PC-9 (cell line): Measurements from ENCODE around the gene OR5K3. TPM values are rescaled to one million over a fixed set of nuclear protein-coding genes. Genes with fewer than 3 reads are reported as not detected.
A peak's percentile ranks its signal among the peaks of the same experiment; 100 is the strongest.

Experiments
- BruUV-seq: library from RNA; stranded (reverse); fragments of 400-500 nt; replicated peaks from 2 replicates; lab custom pipeline; 2021; lab: Mats Ljungman, UMichigan
- CTCF ChIA-PET: fragments of 300-600 bp; sonication (Branson Sonifier 250); formaldehyde crosslinking; loops from one replicate; lab custom pipeline; 2022; ENCODE audit warnings: antibody characterized with exemption; lab: Charles Lee
- POLR2A ChIA-PET: fragments of 300-600 bp; sonication (Branson Sonifier 250); formaldehyde crosslinking; loops from one replicate; lab custom pipeline; 2022; ENCODE audit warnings: antibody characterized with exemption; ENCODE audit not compliant: unreplicated experiment; lab: Charles Lee
- DNase-seq, 2 experiments: peaks; one replicate each; pipeline versions ENCODE4 v3.0.0 to v3.0.0-alpha.2; 2015 to 2022; ENCODE audit warnings: mixed read lengths in 1 of 2
- H2AFZ ChIP-seq: fragments of 200-600 bp; sonication (generic); 2 replicates; pipeline ENCODE4 v1.8.1; 2017; ENCODE audit warnings: antibody characterized with exemption
- H3F3A ChIP-seq: fragments of 200-600 bp; sonication (generic); 2 replicates; pipeline ENCODE4 v1.8.1; 2017; ENCODE audit warnings: antibody characterized with exemption, mild to moderate bottlenecking, low read depth; ENCODE audit not compliant: insufficient read depth
- H3K27ac ChIP-seq: fragments of 200-600 bp; sonication (generic); 2 replicates; pipeline ENCODE4 v1.6.1; 2016; ENCODE audit warnings: mixed run types
- H3K27me3 ChIP-seq: fragments of 200-600 bp; sonication (generic); 2 replicates; pipeline ENCODE4 v1.6.1; 2016; ENCODE audit warnings: low read depth, mixed run types; ENCODE audit not compliant: insufficient read depth
- H3K36me3 ChIP-seq: fragments of 200-600 bp; sonication (generic); 2 replicates; pipeline ENCODE4 v1.6.1; 2016; ENCODE audit warnings: low read depth, mixed run types
- H3K4me1 ChIP-seq: fragments of 200-600 bp; sonication (generic); replicated peaks from 2 replicates; pipeline ENCODE4 v1.6.1; 2016; ENCODE audit warnings: mixed run types; ENCODE audit not compliant: insufficient read depth
- H3K4me2 ChIP-seq: fragments of 200-600 bp; sonication (generic); 2 replicates; pipeline ENCODE4 v1.6.1; 2017; ENCODE audit warnings: mixed run types
- H3K4me3 ChIP-seq: fragments of 200-600 bp; sonication (generic); 2 replicates; pipeline ENCODE4 v1.6.1; 2016; ENCODE audit warnings: mixed run types
- H3K79me2 ChIP-seq: fragments of 200-600 bp; sonication (generic); 2 replicates; pipeline ENCODE4 v1.6.1; 2017; ENCODE audit warnings: low read depth, mixed run types
- H3K9me2 ChIP-seq: fragments of 200-600 bp; sonication (generic); 2 replicates; pipeline ENCODE4 v1.8.1; 2017; ENCODE audit warnings: mild to moderate bottlenecking; ENCODE audit not compliant: insufficient read depth
- H3K9me3 ChIP-seq: fragments of 200-600 bp; sonication (generic); 2 replicates; pipeline ENCODE4 v1.8.1; 2016; ENCODE audit warnings: low read depth; ENCODE audit not compliant: insufficient read depth
- H4K20me1 ChIP-seq: fragments of 200-600 bp; sonication (generic); 2 replicates; pipeline ENCODE4 v1.8.1; 2017; ENCODE audit not compliant: insufficient read depth
- EZH2 ChIP-seq: fragments of 200-600 bp; sonication (generic); IDR thresholded peaks from 2 replicates; pipeline ENCODE4 v1.8.0; 2017; ENCODE audit warnings: antibody characterized with exemption, low read depth
- intact Hi-C: fragments of 100-400 bp; cut with micrococcal nuclease; formaldehyde crosslinking; loops from one replicate; pipeline ENCODE4 v1.10.0; 2022; ENCODE audit not compliant: unreplicated experiment
- total RNA-seq: library from RNA; stranded (reverse); gene quantifications from 2 replicates; pipeline ENCODE4 v1.2.3, GENCODE V29; 2021
- TF ChIP-seq, protein P1 (sequence below): fragments of 200-600 bp; sonication (generic); conservative IDR thresholded peaks from 2 replicates; pipeline ENCODE4 v1.6.1; 2017; ENCODE audit warnings: mixed run types, antibody characterized with exemption, mild to moderate bottlenecking, moderate library complexity

The OR5K3 gene
- total RNA-seq, 1 experiment from 2014 or later: not detected

DNA sequence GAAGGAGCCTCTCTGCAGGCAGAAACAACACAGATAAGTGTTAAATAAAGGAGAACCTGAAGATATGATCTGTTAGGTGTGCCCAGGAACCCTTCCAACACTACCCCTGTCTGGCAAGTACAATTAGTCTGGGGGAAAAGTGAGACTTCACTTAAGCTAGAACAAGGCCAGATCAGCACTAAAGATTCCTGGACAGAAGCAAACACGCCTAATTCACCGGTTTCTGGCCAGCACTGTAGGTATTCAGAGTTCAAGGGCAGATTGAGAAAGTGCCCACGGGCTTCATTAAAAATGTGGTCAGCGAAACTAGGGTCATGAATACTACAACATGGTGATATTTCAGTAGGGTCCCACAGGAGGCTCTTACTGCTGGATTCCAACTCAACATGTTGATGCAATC is 43.9 kb downstream of the OR5K3 start:
- Histone ChIP-seq H3K27me3 (no peaks in the 10 kb centered on the region), H3K4me3 (no peak overlapping the region), H3K9me2 (no peaks in the 10 kb centered on the region), H3F3A (no peaks in the 10 kb centered on the region), H3K79me2 (no peaks in the 10 kb centered on the region), H3K27ac (no peak overlapping the region), H2AFZ (no peak overlapping the region), H3K4me1 (no peaks in the 10 kb centered on the region), H3K9me3 (peaks cover 15% of the 10 kb centered on the region), H3K4me2 (no peak overlapping the region), H3K36me3 (no peaks in the 10 kb centered on the region), H4K20me1 (no peaks in the 10 kb centered on the region)
- POLR2A ChIA-PET: no interaction called here
- no TSS peak for BruUV-seq
- intact Hi-C loops: no loop called here
- TF ChIP-seq EZH2: no peak
- TF ChIP-seq, protein P1, sequence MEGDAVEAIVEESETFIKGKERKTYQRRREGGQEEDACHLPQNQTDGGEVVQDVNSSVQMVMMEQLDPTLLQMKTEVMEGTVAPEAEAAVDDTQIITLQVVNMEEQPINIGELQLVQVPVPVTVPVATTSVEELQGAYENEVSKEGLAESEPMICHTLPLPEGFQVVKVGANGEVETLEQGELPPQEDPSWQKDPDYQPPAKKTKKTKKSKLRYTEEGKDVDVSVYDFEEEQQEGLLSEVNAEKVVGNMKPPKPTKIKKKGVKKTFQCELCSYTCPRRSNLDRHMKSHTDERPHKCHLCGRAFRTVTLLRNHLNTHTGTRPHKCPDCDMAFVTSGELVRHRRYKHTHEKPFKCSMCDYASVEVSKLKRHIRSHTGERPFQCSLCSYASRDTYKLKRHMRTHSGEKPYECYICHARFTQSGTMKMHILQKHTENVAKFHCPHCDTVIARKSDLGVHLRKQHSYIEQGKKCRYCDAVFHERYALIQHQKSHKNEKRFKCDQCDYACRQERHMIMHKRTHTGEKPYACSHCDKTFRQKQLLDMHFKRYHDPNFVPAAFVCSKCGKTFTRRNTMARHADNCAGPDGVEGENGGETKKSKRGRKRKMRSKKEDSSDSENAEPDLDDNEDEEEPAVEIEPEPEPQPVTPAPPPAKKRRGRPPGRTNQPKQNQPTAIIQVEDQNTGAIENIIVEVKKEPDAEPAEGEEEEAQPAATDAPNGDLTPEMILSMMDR: no peak
- no peak for DNase-seq
- CTCF ChIA-PET: no interaction called here

- Histone ChIP-seq H3K4me3 (no peak overlapping the region), H3K27ac (no peak overlapping the region), H3K4me2 (no peak overlapping the region), H3K27me3 (no peaks in the 10 kb centered on the region), H3K79me2 (no peaks in the 10 kb centered on the region), H3K36me3 (no peaks in the 10 kb centered on the region), H2AFZ (no peak overlapping the region), H3K9me3 (no peaks in the 10 kb centered on the region; the same call in 1 of the 2 replicates), H3K4me1 (peaks cover 10% of the 10 kb centered on the region), H3F3A (no peaks in the 10 kb centered on the region), H4K20me1 (no peaks in the 10 kb centered on the region), H3K9me2 (no peaks in the 10 kb centered on the region; the same call in 1 of the 2 replicates)
- DNase-seq: peak in 1 of 2 experiments; percentile 68
- TF ChIP-seq EZH2: no peak
- TF ChIP-seq, protein P1: no peak
- ChIA-PET CTCF (no interaction called here), POLR2A (no interaction called here)
- BruUV-seq: no TSS peak
- intact Hi-C loops: no loop called here
These were observed 49.8 kb downstream of the OR5K3 start for GRCh38 chr3:98440283-98440682.

Other genes starting within 250 kb of the OR5K3 start
- gene OR5H14, start 243.2 kb upstream of the OR5K3 start, total RNA-seq: not detected in 2 replicates
- gene OR5H15, start 224.0 kb upstream of the OR5K3 start, total RNA-seq: not detected in 2 replicates
- not detected in 2 replicates for gene OR5H6, start 126.4 kb upstream of the OR5K3 start, total RNA-seq
- not detected in 2 replicates for gene OR5H2, start 108.2 kb upstream of the OR5K3 start, total RNA-seq
- not detected in 2 replicates for gene OR5K4, start 36.8 kb upstream of the OR5K3 start, total RNA-seq
- not detected in 2 replicates for gene OR5K1, start 72.5 kb downstream of the OR5K3 start, total RNA-seq
- gene OR5K2, start 107.0 kb downstream of the OR5K3 start, total RNA-seq: not detected in 2 replicates
- 143 and 152 TPM in 2 replicates for gene CLDND1, start 132.2 kb downstream of the OR5K3 start, total RNA-seq
- gene GPR15, start 141.3 kb downstream of the OR5K3 start, total RNA-seq: not detected in 2 replicates
- 30.4 and 35.2 TPM in 2 replicates for gene CPOX, start 202.9 kb downstream of the OR5K3 start, total RNA-seq